Right renal pelvis (tissue), 4 donors: Measurements from ENCODE around the gene ABCC5. TPM values are rescaled to one million over a fixed set of nuclear protein-coding genes. Genes with fewer than 3 reads are reported as not detected.

ENCODE experiments used
- DNase-seq, 4 donors: peaks; one replicate each; pipeline ENCODE4 v3.0.0-alpha.2; 2013; ENCODE audit warnings: low read depth in 4 of 4, low spot score in 3 of 4, missing footprints in 1 of 4
- polyA plus RNA-seq, 4 donors: library from polyadenylated mRNA; unstranded; fragments of 120-200 nt; gene quantifications; one replicate each; pipeline ENCODE4 v1.2.1, GENCODE V29; 2013; ENCODE audit not compliant: insufficient read length in 4 of 4

Gene ABCC5
- polyA plus RNA-seq, 4 donors = 45.7 to 63.3 (median 53.7) TPM

GRCh38 chr3:183931881-183932280 is 85.8 kb downstream of the ABCC5 start:
- DNase-seq = no peak

- DNase-seq = no peak
These were observed 87.6 kb downstream of the ABCC5 start for GRCh38 chr3:183930086-183930485.

GRCh38 chr3:183927059-183927458 is 90.6 kb downstream of the ABCC5 start:
- DNase-seq = no peak

- no peak for DNase-seq
These were observed 92.7 kb downstream of the ABCC5 start for GRCh38 chr3:183924956-183925355.

- DNase-seq = no peak
These were observed 93.1 kb downstream of the ABCC5 start for GRCh38 chr3:183924543-183924942.

GRCh38 chr3:183922421-183922820 is 95.3 kb downstream of the ABCC5 start:
- no peak for DNase-seq

GRCh38 chr3:183921096-183921495 is 96.6 kb downstream of the ABCC5 start:
- no peak for DNase-seq

GRCh38 chr3:183920416-183920815 is 97.3 kb downstream of the ABCC5 start:
- DNase-seq = no peak

GRCh38 chr3:183918178-183918577 is 99.5 kb downstream of the ABCC5 start:
- no peak for DNase-seq

- no peak for DNase-seq
These were observed 99.9 kb downstream of the ABCC5 start for GRCh38 chr3:183917776-183918175.

- no peak for DNase-seq
These were observed 102.8 kb downstream of the ABCC5 start for GRCh38 chr3:183914856-183915255.

- DNase-seq = no peak
These were observed 104.1 kb downstream of the ABCC5 start for GRCh38 chr3:183913580-183913920.

GRCh38 chr3:183912895-183913579 is 104.6 kb downstream of the ABCC5 start:
- no peak for DNase-seq

GRCh38 chr3:183911763-183912506 is 105.7 kb downstream of the ABCC5 start:
- no peak for DNase-seq

- DNase-seq = no peak
These were observed 106.6 kb downstream of the ABCC5 start for GRCh38 chr3:183911087-183911486.

GRCh38 chr3:183909030-183909600 is 108.6 kb downstream of the ABCC5 start:
- no peak for DNase-seq

- no peak for DNase-seq
These were observed 109.8 kb downstream of the ABCC5 start for GRCh38 chr3:183907911-183908331.

- no peak for DNase-seq
These were observed 110.5 kb downstream of the ABCC5 start for GRCh38 chr3:183907176-183907575.

- DNase-seq = no peak
These were observed 111.3 kb downstream of the ABCC5 start for GRCh38 chr3:183906234-183906921.

GRCh38 chr3:183904833-183905780 is 112.6 kb downstream of the ABCC5 start:
- DNase-seq = no peak
